Measurements from ENCODE around the gene TP73.

- TF ChIP-seq ARNT (IDR thresholded peaks at IDR 0.05) (no peak), SP1 (IDR thresholded peaks at IDR 0.05) (no peak), BHLHE40 (IDR thresholded peaks at IDR 0.05; ENCODE audit: borderline replicate concordance) (no peak), FOXM1 (IDR thresholded peaks at IDR 0.05; ENCODE audit: borderline replicate concordance) (no peak), NFRKB (IDR thresholded peaks at IDR 0.05) (no peak), CTBP1 (IDR thresholded peaks at IDR 0.05; ENCODE audit: borderline replicate concordance) (no peak), SUZ12 (IDR thresholded peaks at IDR 0.05) (no peak), FOXA1 (IDR thresholded peaks at IDR 0.05) (no peak), FOXK2 (IDR thresholded peaks at IDR 0.05) (no peak), LEF1 (IDR thresholded peaks at IDR 0.05; ENCODE audit: borderline replicate concordance) (no peak), TARDBP (IDR thresholded peaks at IDR 0.05) (no peak)
These were observed 70.5 kb downstream of the TP73 start for GRCh38 chr1:3722846-3723245.

Data from HEK293T (cell line).